HG03342 (cell line): Measurements from ENCODE around the gene CREB3L1.
"Not testable (repeated sequence)": the region's sequence is repeated elsewhere in the genome, so short reads cannot be mapped to it uniquely, and the experiment has no call there.

ENCODE experiments used
- ATAC-seq: cut with Tn5 transposase; IDR thresholded peaks from one replicate; pipeline ENCODE4 v1.9.1; 2021; ENCODE audit warnings: mild to moderate bottlenecking, moderate library complexity; ENCODE audit not compliant: unreplicated experiment

Gene CREB3L1

DNA sequence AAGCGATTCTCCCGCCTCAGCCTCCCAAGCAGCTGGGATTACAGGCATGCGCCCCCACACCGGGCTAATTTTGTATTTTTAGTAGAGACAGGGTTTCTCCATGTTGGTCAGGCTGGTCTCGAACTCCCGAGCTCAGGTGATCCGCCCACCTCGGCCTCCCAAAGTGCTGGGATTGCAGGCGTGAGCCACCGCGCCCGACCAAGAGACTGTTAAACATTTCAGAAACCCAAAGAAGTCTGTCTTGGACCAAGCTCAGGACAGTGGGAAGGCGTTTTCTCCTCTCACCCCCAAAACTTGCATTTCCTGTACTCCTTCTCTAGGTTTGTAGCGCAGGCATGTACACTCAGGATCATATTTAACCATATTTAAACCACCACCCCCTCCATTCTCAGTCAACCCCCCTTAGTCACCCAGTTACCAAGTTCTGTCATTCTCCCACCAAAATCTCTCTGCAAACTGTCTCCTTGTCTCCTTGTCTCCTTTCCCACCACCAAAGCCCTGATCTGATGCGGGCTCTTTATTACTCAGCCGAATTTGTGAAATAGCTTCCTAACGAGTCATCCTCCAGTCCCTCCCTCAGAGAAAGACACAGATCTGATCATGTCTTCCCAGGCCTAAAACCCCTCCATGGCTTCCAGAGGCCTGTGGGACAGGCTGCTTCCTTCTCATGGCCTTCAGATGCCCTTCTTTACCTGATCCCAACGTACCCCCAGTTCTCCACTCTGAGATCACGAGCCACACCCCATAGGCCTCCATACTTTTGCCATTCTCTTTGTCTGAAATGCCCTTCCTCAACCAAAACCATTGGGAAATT lies 29.0 kb upstream of the CREB3L1 start:
- no peak for ATAC-seq

DNA sequence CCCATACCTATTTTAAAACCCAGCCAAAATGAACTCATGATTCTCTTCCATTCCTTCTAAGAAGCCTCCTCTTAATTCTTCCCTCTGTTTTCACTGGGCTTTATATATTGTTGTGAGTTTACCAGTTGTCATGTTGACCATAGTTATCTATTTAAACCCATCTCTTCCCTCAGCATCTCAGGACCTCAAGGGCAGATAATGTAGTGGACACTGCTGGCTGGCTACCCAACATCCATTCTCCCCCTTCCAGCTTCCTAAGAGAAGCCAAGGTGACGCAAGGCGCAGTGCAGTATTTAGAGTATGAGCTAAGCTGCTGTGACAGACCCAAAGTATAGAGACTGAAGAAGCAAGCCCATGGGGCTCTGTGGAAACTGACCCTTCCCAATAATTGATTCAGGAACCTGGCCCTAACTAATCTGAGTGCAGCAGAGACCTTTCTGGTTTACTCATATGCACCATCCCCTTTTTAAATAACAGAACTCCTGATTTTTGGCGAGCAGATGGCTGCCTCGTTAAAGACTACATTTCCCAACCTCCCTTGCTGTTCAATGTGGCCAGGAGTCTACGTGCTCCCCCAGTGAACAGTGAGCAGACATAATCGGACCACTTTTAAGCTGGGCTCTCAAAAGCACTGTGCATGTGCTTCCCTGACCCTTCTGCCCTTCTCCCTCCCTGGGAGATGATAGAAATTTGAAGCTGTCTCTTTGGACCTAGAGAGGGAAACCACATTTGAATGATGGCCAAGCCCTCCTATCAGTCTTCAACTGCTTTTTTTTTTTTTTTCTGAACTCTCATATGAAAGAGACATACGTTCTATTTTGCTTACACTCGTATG lies 28.1 kb upstream of the CREB3L1 start:
- ATAC-seq, result no peak

DNA sequence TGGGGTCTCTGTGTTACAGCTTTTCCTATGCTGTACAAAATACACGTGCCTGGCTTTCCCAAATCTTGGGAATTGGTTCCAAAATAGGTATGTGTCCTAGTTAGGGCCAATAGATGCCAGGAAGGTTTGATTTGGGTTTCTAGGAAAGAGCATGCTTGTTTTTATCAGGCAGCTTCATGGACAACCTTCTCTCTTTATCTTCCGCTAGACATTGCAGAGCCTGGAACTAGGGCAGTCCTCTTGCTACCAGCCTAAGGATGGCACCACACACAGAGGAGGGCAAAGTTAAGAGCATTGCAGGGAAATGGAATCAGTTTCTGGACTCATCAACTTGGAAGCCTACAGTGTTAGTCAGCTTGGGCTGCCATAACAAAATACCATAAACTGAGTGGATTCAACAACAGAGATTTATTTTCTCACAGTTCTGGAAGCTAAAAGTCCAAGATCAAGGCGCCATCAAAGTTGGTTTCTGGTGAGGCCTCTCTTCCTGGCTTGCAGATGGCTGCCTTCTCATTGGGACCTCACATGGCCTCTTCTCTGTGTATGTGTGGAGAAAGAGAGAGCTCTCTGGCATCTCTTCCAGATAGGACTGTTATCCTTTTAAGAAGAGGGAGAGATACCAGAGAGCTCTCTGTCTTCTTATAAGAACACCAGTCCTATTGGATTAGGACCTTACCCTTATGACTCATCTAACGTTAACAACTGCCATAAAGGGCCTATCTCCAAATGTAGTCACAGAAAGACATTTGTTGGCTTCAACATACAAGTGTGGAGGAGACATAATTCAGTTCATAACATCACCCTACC lies 27.3 kb upstream of the CREB3L1 start:
- ATAC-seq, result no peak

DNA sequence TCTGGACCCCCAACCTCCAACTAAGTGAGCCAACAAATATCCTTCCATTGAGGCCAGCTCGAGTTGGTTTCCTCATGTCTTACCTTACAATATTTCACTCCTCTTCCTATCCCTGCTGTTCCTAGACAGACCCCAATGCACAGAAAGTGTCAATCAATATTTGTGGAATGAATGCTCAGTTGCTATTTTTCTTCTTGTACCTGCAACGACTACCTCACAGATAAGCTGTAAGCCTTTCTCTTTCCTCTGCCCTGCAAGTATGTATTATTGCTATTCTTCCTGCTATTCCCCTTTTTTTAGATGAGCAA lies 26.8 kb upstream of the CREB3L1 start:
- ATAC-seq, result no peak

DNA sequence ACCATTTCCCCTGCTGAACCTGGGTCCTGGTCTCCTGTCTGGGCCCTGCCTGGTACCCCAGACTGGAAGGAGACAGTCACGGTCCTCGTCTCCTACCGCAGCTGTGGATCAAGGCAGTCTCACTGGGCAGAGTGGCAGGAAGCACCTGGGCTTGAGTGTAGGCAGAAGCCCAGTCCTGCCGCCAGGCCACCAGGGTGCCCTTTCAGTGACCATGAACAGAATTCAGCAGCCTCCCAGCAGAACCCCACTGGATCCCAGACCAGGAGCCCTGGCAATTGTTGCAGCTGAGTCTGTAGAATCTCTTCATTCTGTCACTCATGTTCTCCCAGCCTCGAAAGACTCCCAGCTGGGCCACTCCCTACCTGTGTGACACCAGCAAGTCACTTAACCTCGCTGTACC lies 25.5 kb upstream of the CREB3L1 start:
- ATAC-seq, result no peak

DNA sequence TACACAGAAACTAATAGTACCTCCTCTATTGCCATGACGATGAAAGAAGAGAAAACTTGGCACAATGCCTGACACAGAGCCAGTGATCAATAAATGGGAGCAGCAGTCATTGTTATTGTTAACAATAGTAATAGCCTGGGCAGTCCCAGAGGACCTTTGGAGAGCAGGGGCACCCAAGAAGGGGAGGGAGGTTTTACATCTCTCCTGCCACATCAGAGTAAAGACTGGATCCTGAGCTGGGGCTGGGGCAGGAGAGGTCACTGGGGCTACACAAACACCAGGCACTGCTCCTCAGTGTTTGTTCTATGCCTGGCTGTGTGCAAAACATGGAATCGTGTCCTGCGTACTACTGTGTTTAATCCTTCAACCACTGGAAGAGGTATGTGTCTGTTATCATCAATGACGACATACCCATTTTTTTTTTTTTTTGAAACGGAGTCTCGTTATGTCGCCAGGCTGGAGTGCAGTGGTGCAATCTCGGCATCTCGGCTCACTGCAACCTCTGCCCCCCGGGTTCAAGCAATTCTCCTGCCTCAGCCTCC lies 25.0 kb upstream of the CREB3L1 start:
- ATAC-seq, result no peak

DNA sequence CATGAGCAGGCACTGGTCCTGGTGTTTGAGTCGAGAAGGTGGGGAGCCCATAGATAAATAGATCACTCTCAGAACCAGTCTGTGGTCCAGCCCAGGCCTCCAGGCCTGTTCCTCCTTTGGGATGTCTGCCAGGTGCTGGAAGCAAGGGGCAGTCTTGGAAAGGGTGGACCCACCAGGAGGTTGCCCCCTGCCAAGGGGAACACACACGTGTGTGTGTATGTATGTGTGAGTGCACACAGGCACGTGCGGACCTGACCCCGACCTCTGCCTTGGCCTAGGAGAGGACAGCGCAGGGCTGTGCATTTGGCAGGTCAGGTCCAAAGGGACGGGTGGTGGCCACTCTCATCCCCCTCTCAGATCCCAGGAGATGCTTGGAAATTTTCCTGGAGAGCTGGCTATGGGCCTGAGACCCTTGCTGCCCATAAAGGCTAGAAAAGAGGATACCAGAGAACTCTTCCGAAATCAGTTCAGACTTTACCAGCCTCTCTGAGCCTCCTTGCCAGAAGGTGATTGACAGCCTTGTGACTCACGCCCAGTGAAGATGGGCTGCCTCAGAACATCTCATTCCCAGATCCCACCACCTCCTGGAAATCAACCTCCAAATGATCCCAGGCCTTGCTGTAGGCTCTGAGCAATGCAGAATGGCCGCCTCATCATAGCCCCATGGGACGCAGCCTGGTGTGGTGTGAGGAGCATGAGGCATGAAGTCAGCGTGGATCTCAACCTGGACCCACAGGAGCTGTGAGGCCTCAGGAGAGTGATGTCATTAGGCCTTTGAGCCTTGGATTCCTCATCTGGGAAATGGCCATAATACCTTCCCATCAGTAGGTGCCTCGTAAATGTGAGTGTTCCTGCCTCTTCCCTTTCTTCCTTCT lies 24.0 kb upstream of the CREB3L1 start:
- ATAC-seq, result no peak

DNA sequence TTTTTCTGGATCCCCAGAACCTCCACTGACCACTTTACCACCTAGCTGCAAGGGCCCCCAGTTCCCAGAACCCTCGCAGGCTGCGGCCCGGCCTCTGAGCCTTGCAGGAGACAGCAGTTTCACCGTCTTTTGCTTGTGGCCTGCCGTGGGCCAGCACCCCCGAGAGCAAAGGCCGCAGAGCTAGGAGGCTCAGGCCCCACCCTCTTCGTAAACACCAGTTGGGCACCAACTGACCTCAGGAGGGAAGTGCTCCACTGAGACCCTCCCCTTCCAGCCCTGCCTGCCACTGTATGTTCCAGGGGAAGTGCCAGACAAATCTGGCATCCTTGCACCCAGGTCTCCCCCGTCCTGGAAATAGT lies 23.4 kb upstream of the CREB3L1 start:
- no peak for ATAC-seq

DNA sequence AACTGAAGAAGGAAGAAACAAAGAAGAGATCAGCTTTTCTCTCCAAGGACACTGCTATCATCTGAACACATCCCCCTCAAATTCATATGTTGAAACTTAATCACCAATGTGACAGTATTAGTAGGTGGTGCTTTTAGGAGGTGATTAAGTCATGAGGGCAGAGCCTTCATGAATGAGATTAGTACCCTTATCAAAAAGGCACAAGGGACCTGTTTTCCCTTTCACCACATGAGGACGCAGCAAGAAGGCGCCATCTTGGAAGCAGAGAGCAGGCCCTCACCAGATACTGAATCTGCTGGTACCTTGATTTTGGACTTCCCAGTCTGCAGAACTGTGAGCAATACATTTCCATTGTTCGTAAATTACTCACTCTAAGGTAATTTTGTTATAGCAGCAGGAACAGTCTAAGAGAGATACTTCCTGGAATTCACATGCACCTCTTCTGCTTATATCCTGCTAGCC lies 20.9 kb upstream of the CREB3L1 start:
- no peak for ATAC-seq

DNA sequence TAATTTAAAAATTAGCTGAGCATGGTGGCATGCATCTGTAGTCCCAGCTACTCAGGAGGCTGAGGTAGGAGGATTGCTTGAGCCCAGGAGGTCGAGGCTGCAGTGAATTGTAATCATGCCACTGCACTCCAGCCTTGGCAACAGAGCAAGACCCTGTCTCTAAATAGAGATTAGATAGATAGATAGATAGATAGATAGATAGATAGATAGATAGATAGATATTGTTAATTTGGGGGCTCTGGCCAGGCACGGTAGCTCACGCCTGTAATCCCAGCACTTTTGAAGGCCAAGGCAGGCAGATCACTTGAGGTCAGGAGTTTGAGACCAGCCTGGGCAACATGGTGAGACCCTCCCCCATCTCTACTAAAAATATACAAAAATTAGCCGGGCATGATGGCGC lies 18.1 kb upstream of the CREB3L1 start:
- ATAC-seq, result not testable (repeated sequence)

DNA sequence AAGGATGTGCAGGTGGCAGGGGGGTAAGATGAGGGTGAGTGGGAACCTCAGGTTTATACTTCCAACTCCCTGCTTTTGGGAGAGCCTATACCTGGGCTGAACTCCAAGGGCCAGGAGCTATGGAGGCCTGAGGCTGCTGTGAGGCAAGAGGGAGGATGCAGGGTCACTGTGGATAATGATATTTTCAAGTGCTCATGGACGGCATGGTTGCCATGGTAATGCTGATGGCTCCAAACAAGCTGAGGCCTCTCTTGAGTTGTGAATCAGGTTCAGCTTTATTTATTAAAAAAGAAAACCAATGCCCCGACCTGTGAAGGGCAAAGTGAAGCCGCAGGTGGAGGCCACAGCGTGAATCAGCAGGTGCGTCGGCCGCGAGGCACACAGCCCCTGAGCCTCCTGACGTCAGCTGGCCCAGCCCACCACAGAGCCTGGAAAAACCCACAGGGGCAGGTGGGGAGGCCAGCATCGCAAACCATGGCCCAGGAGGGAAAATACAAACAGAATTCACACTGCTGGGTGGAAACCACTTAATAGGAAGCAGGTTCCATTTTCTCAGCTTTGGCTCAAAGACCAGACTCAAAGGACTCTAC lies 17.4 kb upstream of the CREB3L1 start:
- ATAC-seq, result no peak

DNA sequence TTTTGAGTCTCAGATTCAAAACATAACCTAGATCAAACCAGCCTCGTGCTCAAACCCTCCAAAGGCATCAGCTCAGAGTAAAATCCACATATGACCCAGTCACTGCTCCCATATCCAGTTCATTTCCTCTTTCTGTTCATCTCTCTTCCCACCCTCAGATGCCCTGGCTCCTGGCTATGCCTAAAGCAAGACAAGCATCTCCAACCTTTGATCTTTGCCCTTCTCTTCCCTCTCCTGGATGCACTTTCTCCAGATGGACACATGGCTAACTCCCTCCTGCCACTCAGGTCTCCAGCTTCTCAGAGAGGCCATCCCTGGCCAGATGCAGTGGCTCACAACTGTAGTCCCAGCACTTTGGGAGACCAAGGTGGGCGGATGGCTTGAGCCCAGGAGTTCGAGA lies 14.3 kb upstream of the CREB3L1 start:
- ATAC-seq, result no peak

DNA sequence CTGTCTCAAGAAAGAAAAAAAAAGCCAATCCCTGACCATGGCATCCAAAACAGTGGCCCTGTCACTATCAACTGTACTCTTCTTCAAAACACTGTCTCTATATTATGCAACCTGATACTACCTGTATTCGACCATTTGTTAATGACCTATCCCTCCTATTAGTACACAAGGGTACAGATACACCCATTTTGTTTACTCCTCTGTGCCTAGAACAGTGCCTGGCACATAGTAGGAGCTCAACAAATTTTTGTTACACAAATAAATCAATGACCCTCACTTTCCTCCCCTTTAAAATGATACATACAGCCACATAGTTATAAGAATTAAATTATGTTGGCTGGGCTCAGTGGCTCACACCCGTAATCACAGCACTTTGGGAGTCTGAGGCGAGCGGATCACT lies 13.4 kb upstream of the CREB3L1 start:
- ATAC-seq, result no peak

DNA sequence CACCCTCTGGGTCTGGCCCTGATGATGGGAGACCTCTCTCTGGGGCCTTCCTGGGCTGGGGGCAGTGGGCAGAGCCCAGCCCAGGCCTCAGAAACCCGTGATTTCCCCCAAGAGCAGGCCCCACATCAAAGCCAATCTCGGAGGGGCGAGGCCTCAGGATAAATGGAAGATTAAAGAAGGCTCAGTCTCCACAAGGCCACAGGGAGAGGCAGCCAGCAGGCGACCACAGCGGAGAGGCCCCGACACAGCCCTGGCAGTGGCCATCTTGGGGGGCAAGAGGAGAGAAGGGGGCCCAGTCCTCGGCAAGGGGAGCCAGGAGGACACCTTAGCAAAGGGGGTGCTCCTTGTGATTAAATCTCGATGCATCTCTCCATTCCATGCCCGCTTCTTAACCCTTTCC lies 12.5 kb upstream of the CREB3L1 start:
- no peak for ATAC-seq

DNA sequence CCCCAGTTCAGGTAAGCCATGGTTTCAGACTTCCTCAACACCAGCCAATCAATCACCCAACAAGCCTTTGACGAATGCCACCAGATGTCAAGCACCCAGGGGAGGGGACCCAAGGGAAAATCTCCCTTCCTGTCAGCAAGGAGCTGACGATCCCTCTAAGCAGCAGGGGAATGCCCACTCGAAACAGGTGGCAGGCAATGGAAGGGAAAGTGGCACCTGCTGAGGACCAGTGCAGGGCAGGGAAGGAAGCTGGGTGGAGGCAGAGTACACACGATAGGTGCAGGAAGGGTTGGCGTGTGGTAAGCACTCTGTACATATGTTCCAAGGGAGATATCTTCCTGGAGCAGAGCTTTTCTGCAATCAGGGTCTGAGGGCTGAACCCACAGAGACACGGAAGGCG lies 11.7 kb upstream of the CREB3L1 start:
- no peak for ATAC-seq

DNA sequence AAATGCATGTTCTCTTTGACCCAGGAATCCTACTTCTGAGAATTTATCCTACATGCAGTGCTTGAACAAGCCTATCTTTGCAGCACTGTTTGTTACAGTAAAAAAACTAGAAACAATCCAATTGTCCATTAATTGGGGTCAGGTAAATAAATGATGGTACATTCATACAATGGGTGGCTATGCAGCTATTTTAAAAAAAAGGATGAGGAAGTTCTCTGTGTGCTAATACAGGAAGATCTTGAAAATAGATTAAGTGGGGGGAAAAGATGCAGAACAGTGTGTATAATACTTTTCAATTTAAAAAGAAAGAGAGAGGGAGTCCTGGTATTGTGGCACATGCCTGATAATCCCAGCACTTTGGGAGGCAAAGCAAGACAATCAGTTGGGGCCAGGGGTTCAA lies 9.5 kb upstream of the CREB3L1 start:
- ATAC-seq, result no peak

DNA sequence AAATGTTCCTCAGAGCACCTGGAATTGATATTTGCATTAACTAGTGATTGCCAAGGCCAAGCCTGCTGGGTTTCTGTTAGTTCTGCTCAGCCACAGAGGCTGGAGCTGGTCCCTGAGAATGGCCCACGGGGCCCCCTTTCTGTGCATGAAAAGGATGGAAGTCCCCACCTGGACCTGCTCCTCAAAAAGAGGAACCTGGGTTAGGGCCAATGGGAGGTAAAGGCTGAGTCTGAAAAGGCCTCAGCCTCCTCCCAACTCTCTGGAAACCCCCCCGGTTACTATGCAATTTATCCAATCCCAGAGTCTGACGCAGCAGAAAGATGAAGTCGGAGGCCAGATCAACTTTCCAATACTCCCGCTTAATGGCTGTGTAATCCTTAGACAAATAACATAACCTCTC lies 6.8 kb upstream of the CREB3L1 start:
- ATAC-seq, result no peak

DNA sequence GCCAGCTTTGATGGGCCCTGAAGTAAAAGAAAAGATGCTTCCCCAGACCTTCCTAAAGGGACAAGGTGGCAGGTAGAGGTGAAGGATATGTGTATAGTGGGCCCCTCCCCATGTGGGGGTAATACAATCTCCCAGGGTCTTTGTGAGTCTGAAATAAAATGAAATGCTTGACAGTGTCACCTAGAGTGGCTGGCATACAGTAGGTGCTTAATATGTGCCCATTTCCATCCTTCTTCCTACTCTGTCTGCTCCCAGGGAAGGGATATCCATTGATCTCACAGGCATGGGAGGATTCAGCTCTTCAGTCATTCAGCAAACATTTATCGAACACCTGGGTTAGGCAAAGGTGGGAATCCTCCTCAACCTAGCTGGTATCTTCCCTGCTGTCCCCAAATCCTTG lies 6.1 kb upstream of the CREB3L1 start:
- no peak for ATAC-seq

DNA sequence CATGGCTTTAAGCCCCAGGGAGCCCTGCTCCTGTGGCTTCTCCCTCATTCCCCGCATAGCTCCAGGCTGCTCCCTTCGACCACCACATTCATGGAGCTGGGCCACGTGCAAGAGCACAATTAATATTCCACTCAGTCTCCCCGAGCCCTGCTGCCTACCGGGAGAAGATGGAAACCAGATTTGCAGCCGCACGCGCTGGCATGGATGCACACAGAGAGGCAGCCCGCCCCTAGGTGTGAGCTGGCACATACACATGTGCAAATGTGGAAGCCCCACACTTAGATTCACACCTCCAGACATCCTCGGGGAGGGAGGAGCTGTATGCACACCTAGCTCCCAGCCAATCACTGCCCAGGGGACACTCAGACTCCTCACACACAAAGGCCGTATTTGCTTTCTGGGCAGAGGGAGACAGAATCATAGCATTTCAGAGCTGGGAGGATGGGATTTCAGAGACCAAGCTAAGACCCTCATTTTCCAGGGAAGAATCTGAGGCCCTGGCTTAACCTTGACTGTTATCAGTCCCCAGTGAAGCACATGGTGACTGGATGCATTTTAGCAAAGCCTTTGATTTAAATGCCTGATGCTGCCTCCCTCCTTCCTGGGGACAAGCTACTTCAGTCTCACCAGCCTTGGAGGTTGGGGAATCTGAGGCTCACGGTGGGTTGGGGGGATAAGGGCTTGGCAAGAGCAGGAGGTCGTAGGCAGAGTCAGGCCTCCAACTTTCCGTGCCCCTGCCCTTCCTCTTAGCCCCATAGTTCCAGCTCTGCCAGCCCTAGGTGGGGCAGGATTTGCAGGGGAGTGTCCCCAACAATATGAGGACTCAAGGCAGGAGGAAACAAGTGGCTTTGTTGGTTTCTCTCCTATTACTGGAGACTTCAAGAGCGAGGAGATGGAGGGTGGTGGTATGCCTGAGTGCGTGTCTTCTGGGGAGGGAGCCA lies 5.3 kb upstream of the CREB3L1 start:
- no peak for ATAC-seq
